LNCaP clone FGC (cell line): Measurements from ENCODE around the gene ARHGAP24.
"Not testable (repeated sequence)": the region's sequence is repeated elsewhere in the genome, so short reads cannot be mapped to it uniquely, and the experiment has no call there.

Experiments used
- DNase-seq: peaks from one replicate; pipeline ENCODE4 v3.0.0-alpha.2; 2011; ENCODE audit warnings: low read depth
- H3K4me3 ChIP-seq: 2 replicates; pipeline ENCODE4 v1.5.1; 2011; ENCODE audit warnings: mild to moderate bottlenecking, low read depth, low read length, control low read depth
- TF ChIP-seq, protein P1 (sequence below): IDR thresholded peaks from 2 replicates; pipeline ENCODE4 v1.5.1; 2012; ENCODE audit warnings: mild to moderate bottlenecking; ENCODE audit not compliant: control insufficient read depth, insufficient read depth; ENCODE audit errors: extremely low read depth

Gene ARHGAP24

DNA sequence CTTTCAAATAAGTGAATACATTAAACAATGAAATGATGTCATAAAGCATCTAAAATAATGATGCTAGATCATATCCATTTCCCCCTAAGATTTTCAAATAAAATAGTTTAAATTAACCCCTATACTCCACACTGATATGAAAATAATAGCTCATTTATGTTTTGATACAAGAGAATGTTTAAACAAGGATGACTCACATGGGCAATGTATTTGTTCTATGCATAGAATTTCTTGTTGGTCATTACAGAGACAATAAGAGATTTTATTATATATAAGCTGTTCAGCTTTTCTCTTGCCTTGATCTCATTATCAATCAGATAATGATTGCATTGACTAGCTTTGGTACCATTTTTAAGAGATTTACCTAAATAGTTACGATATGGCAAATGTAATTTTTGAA lies 411.7 kb downstream of the ARHGAP24 start:
- no peak overlapping the region for H3K4me3 ChIP-seq
- no peak for DNase-seq
- TF ChIP-seq, protein P1, sequence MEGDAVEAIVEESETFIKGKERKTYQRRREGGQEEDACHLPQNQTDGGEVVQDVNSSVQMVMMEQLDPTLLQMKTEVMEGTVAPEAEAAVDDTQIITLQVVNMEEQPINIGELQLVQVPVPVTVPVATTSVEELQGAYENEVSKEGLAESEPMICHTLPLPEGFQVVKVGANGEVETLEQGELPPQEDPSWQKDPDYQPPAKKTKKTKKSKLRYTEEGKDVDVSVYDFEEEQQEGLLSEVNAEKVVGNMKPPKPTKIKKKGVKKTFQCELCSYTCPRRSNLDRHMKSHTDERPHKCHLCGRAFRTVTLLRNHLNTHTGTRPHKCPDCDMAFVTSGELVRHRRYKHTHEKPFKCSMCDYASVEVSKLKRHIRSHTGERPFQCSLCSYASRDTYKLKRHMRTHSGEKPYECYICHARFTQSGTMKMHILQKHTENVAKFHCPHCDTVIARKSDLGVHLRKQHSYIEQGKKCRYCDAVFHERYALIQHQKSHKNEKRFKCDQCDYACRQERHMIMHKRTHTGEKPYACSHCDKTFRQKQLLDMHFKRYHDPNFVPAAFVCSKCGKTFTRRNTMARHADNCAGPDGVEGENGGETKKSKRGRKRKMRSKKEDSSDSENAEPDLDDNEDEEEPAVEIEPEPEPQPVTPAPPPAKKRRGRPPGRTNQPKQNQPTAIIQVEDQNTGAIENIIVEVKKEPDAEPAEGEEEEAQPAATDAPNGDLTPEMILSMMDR = no peak

GRCh38 chr4:85889314-85889713 lies 414.4 kb downstream of the ARHGAP24 start:
- TF ChIP-seq, protein P1 = no peak
- H3K4me3 ChIP-seq = no peak overlapping the region
- DNase-seq = no peak

DNA sequence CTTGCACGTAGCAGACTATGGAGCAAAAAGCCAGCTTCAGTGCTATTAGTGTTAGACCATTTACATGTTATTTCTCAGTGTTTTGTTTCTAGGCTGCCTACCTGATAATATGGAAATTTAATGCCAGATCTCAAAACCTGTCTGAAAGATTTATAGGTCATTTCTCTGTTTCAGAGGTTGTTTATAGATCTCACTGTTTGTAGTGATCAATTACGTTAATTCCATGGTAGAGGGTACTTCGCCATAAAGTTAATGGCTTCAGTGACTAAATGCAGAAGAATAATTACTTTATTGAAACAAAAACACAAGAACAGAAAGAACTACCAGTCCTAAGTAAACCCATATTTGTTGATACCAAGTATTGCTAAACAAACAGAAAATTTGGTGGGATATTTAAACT lies 420.8 kb downstream of the ARHGAP24 start:
- H3K4me3 ChIP-seq = no peak overlapping the region
- TF ChIP-seq, protein P1 = no peak
- DNase-seq = no peak

DNA sequence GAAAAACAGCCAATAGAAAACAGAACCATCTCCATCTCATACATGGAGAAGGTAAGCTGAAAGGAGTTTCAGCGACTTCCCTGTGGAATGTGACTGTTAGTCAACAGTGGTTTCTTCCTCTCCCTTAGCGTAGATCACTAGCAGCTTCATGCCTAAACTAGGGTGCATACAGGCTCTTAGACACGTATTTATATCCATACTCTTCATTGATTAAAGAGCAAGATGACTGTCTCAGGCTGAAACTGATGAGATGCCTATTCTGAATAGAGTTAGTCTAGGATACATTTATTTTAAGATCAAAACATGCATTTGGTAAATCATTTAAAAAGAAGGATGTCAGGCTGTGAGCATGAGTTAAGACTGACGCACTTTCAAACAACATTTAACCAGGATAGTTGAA lies 423.3 kb downstream of the ARHGAP24 start:
- TF ChIP-seq, protein P1 = no peak
- H3K4me3 ChIP-seq = no peak overlapping the region
- DNase-seq = no peak

- DNase-seq = peak; percentile 10
- H3K4me3 ChIP-seq = no peak overlapping the region
- TF ChIP-seq, protein P1 = no peak
Measured at GRCh38 chr4:85901500-85901899, 426.6 kb downstream of the ARHGAP24 start.

GRCh38 chr4:85902647-85903046 lies 427.7 kb downstream of the ARHGAP24 start:
- DNase-seq, H3K4me3 ChIP-seq: not testable (repeated sequence)

- H3K4me3 ChIP-seq = no peak overlapping the region
- DNase-seq = peak; percentile 11
- TF ChIP-seq, protein P1 = no peak
Measured at GRCh38 chr4:85905761-85906160, 430.8 kb downstream of the ARHGAP24 start.
